Gastrocnemius medialis (tissue), 4 donors: ENCODE measurements around the gene DDRGK1. TPM values are rescaled to one million over a fixed set of nuclear protein-coding genes. Genes with fewer than 3 reads are reported as not detected.
"Not testable (repeated sequence)": the region's sequence is repeated elsewhere in the genome, so short reads cannot be mapped to it uniquely, and the experiment has no call there.

Experiments used
- ATAC-seq, 2 donors: fragments of 150-250 bp; one replicate each; pipeline ENCODE4 v1.9.1; 2016
- DNase-seq, 2 donors: peaks; one replicate each; pipeline ENCODE4 v3.0.0-alpha.2; 2019
- H3K27ac ChIP-seq, 4 donors: fragments of 200-600 bp; sonication (generic); 1 replicate in 1 of 4; 2 replicates in 3 of 4; pipeline ENCODE4 v1.5.1; 2016 to 2018; ENCODE audit warnings: mild to moderate bottlenecking in 2 of 4, moderate library complexity in 1 of 4
- H3K27me3 ChIP-seq, 3 donors: fragments of 200-600 bp; sonication (generic) in 2 of 3; 1 replicate in 1 of 3; 2 replicates in 2 of 3; pipeline versions ENCODE4 v1.5.1 to v1.6.0; 2016 to 2019; ENCODE audit warnings: mild to moderate bottlenecking in 1 of 3, moderate library complexity in 1 of 3
- H3K36me3 ChIP-seq, 2 donors: fragments of 200-600 bp; sonication (generic) in 1 of 2; one replicate each; pipeline ENCODE4 v1.5.1; 2017 to 2018
- H3K4me1 ChIP-seq, 2 donors: fragments of 200-600 bp; sonication (generic) in 1 of 2; one replicate each; pipeline ENCODE4 v1.5.1; 2016 to 2017; ENCODE audit warnings: mild to moderate bottlenecking in 2 of 2
- H3K4me3 ChIP-seq, 4 donors: fragments of 200-600 bp; sonication (generic) in 3 of 4; 1 replicate in 1 of 4; 2 replicates in 3 of 4; pipeline ENCODE4 v1.5.1; 2016 to 2019; ENCODE audit warnings: mild to moderate bottlenecking in 2 of 4
- H3K9me3 ChIP-seq, 3 donors: fragments of 200-600 bp; sonication (generic) in 2 of 3; 1 replicate in 1 of 3; 2 replicates in 2 of 3; pipeline ENCODE4 v1.5.1; 2016 to 2019
- POLR2A ChIP-seq, 2 donors: fragments of 450-650 bp; IDR thresholded peaks; one replicate each; pipeline ENCODE4 v1.6.1; 2017; ENCODE audit warnings: antibody characterized with exemption in 2 of 2, mild to moderate bottlenecking in 2 of 2, moderate library complexity in 2 of 2
- in situ Hi-C, 4 donors: fragments of 200-750 bp; cut with MboI; loops; one replicate each; pipeline versions ENCODE4 v1.15.0 to v1.8.0; 2017; ENCODE audit warnings: low sequenced_read_pairs in 4 of 4
- intact Hi-C: fragments of 100-400 bp; cut with DNase I; formaldehyde crosslinking; loops from one replicate; pipeline ENCODE4 v1.15.1; 2023; ENCODE audit warnings: low total_unique reads
- total RNA-seq, 4 donors: library from RNA; depleted of rRNA; stranded (reverse); fragments of >200 nt; gene quantifications; one replicate each; pipeline versions ENCODE4 v1.1.0 to v1.2.3, GENCODE V29; 2016
- TF ChIP-seq, protein P1 (sequence below), 5 experiments: fragments of 450-650 bp in 3 of 5; fragments of 200-600 bp in 2 of 5; sonication (generic) in 2 of 5; IDR thresholded peaks in 4 of 5; conservative IDR thresholded peaks in 1 of 5; 1 replicate in 4 of 5; 2 replicates in 1 of 5; pipeline ENCODE4 v1.5.1; 2016 to 2019; ENCODE audit warnings: antibody characterized with exemption in 5 of 5, mild to moderate bottlenecking in 3 of 5, moderate library complexity in 3 of 5

The DDRGK1 gene
- total RNA-seq, 4 donors from 2014 or later, result 55.2 to 75.7 (median 64.7) TPM

DNA sequence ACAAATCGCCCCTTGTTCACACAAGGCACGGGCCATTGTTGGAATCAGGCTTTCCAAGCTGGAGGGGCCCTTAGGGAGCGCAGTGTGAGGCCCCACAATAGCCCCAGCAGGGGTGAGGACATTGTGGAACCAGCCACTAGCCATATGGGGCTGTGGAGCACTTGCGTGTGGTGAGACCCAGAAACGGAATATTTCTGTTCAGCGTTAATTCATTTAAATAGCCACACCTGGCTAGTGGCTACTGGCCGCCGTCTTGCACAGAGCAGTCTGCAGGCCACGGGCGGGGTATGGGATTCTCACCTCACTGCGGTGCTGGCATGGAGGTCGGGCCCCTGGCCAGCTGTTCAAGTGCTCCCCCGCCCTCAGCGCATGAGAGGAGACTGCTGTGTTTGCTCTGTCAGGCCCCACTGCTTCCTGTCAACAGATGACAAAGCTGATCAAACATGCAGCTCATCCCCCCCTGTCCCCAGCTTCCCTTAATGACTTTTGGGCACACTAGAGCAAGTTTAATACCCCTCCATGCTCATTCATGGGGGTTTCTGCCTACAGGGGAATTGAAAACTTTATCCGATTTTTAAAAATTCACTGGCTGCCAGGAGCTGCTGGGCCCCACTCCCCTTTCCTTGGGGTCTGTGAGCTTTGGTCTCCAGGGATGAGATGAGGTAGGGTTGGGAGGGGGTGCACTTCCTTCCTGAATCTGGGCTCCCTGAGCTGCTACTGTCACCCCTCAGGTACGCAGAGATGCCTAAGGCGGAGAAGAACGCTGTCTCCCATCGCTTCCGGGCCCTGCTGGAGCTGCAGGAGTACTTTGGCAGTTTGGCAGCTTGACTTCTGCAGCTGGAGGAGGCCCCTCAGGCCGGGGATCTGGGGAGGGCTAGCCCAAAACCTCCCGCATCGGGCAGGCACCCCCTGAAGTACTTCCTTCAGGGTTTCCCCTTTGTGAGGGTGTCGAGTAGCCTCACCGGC, 18.4 kb upstream of the DDRGK1 start:
- Histone ChIP-seq H3K27me3 (no peaks in the 10 kb centered on the region), H3K36me3 (no peaks in the 10 kb centered on the region), H3K27ac (peak overlapping the region; percentile 70 to 86 (median 81)), H3K4me1 (peaks cover 29 to 34% of the 10 kb centered on the region in 2 donors), H3K4me3 (no peak overlapping the region), H3K9me3 (no peaks in the 10 kb centered on the region)
- TF ChIP-seq, protein P1, sequence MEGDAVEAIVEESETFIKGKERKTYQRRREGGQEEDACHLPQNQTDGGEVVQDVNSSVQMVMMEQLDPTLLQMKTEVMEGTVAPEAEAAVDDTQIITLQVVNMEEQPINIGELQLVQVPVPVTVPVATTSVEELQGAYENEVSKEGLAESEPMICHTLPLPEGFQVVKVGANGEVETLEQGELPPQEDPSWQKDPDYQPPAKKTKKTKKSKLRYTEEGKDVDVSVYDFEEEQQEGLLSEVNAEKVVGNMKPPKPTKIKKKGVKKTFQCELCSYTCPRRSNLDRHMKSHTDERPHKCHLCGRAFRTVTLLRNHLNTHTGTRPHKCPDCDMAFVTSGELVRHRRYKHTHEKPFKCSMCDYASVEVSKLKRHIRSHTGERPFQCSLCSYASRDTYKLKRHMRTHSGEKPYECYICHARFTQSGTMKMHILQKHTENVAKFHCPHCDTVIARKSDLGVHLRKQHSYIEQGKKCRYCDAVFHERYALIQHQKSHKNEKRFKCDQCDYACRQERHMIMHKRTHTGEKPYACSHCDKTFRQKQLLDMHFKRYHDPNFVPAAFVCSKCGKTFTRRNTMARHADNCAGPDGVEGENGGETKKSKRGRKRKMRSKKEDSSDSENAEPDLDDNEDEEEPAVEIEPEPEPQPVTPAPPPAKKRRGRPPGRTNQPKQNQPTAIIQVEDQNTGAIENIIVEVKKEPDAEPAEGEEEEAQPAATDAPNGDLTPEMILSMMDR (IDR thresholded peaks at IDR 0.05 in 4 of 5, conservative IDR thresholded peaks at IDR 0.05 in 1 of 5), result no peak
- TF ChIP-seq POLR2A (IDR thresholded peaks at IDR 0.05), result no peak
- intact Hi-C loops, result loop anchor here (5.0 kb wide), 2 partner anchors 54 to 101 kb away; no protein-coding TSS in a partner anchor
- peak; percentile 49 to 56 for ATAC-seq
- in situ Hi-C loops, result no loop called here
- peak; percentile 60 to 66 for DNase-seq

DNA sequence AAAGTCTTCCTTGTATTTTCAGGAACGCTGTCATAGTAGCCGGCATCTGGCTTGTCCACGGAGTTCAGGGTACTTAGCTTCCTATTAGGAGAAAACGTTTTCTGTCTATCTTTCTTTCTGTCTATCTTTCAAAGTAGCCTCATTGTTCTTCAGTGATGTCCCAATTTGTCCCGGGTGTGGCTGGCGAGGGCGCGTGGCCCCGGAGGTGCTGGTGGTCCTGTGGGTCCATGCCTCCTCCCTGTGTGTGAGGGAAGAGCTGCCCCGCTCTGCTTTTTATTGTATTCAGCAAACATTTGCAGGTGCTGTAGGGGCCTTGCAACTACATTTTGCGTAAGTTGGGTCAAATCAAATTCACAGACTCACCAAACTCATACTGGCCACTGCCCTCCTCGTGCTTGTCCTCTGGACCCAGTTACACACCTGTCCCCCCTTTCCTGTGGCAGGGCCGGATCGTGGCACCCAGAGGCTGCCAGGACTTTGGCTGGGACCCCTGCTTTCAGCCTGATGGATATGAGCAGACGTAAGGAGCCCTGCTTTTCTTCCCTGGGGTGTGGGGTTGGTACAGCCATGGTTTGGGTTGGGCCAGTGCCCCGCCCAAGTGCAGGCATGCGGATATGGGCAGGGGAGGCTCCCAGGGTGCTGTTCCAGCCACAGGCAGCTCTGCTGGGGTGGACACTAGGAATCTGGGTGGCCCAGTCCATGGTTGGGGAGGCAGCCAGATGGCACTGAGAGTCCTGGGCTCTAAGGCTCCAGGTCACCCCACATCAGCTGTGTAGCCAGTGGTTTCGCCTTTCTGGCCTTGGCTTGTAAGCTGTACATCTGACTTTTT, 17.1 kb upstream of the DDRGK1 start:
- intact Hi-C loops, result loop anchor here (5.0 kb wide), 2 partner anchors 56 to 99 kb away; no protein-coding TSS in a partner anchor
- Histone ChIP-seq H3K4me1 (peaks cover 29 to 34% of the 10 kb centered on the region in 2 donors), H3K27ac (peak overlapping the region; percentile 70 to 86 (median 81)), H3K27me3 (no peaks in the 10 kb centered on the region), H3K9me3 (no peaks in the 10 kb centered on the region), H3K4me3 (no peak overlapping the region), H3K36me3 (peaks cover 0 to 10% of the 10 kb centered on the region in 2 donors)
- TF ChIP-seq POLR2A (IDR thresholded peaks at IDR 0.05), result no peak
- TF ChIP-seq, protein P1 (IDR thresholded peaks at IDR 0.05 in 4 of 5, conservative IDR thresholded peaks at IDR 0.05 in 1 of 5), result no peak
- ATAC-seq (peak; percentile 86 to 89), DNase-seq (peak; percentile 73 to 87)
- in situ Hi-C loops, result no loop called here

DNA sequence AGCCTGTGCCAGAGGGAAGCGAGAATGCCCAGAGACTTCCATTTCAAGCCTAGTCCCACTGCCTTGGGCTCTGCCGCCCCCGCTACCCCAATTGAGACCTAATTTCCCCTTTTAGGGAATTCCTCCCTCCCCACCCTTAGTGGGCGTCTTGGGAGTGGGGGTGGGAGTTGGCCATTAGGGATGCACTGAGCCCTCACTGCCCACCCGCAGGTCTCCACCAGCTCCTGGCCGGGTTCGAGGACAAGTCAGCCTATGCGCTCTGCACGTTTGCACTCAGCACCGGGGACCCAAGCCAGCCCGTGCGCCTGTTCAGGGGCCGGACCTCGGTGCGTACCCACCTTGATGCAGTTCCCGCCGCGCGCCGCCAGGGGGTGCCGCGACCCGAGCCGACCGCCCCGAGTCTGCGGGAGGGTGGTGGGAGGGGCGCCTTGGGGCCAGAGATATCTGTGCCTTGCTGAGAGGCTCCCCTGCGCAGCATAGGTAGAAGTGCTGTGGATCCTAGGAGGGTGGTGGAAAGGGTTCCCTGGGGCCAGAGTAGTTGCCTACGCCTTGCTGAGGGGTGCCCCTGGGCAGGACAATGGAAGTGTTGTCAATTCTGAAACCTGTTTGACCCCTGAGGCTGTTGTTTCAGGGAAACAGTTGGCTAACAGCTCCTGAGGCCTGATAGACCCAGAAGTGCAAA, 14.0 kb upstream of the DDRGK1 start:
- H3K4me1 ChIP-seq, result peaks cover 23 to 26% of the 10 kb centered on the region in 2 donors
- H3K27me3 ChIP-seq, result no peaks in the 10 kb centered on the region
- H3K36me3 ChIP-seq, result peaks cover 0 to 35% of the 10 kb centered on the region in 2 donors
- no peaks in the 10 kb centered on the region for H3K9me3 ChIP-seq
- H3K27ac ChIP-seq, result no peak overlapping the region
- TF ChIP-seq, protein P1 (IDR thresholded peaks at IDR 0.05 in 4 of 5, conservative IDR thresholded peaks at IDR 0.05 in 1 of 5), result peak; percentile 77 to 96 (median 92)
- TF ChIP-seq POLR2A (IDR thresholded peaks at IDR 0.05), result no peak
- no peak overlapping the region for H3K4me3 ChIP-seq
- in situ Hi-C loops (loop anchor here in 3 of 4 donors (5.0 to 10.0 kb wide), 3 partner anchors 94 to 99 kb away; no protein-coding TSS in a partner anchor), intact Hi-C loops (loop anchor here (1.0 to 2.0 kb wide), 2 partner anchors 30 to 98 kb away; no protein-coding TSS in a partner anchor)
- ATAC-seq, result peak in 1 of 2 donors; percentile 32
- DNase-seq, result peak in 1 of 2 donors; percentile 45

DNA sequence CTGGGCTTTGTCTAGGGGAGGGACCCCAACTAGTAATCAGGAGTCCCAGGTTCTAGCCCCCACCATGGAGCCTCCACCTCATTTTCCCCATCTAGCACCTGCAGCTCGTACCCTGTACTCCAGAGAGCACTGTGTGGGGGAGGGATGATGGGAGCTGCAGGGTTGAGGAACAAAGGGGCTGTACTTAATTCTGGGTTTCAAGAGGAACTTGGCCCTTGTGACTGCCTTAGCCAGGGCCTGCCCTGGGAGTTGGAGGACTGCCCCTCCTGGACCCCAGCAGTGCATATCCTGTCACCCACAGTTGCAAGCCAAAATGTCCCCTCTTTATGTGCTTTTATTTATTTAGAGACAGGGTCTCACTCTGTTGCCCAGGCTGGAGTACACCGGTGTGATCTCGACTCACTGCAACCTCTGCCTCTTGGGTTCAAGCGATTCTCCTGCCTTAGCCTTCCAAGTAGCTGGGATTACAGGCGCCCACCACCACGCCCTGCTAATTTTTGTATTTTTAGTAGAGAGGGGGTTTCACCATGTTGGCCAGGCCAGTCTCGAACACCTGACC, 11.0 kb upstream of the DDRGK1 start:
- intact Hi-C loops, result not testable (repeated sequence)

More for the DNA sequence above, 11.0 kb upstream of the DDRGK1 start:
- H3K27ac ChIP-seq, H3K27me3 ChIP-seq, DNase-seq, ATAC-seq, H3K4me3 ChIP-seq, H3K9me3 ChIP-seq: not testable (repeated sequence)
- Histone ChIP-seq H3K4me1 (peaks cover 5 to 11% of the 10 kb centered on the region in 2 donors), H3K36me3 (peaks cover 0 to 40% of the 10 kb centered on the region in 2 donors)
- in situ Hi-C loops, result loop anchor here in 3 of 4 donors (5.0 to 10.0 kb wide), 3 partner anchors 97 to 102 kb away; no protein-coding TSS in a partner anchor
